HG02571 (cell line): ENCODE measurements around the gene ARHGAP4.
A peak's percentile ranks its signal among the peaks of the same experiment; 100 is the strongest.

Source experiments
- ATAC-seq: cut with Tn5 transposase; IDR thresholded peaks from one replicate; pipeline ENCODE4 v1.9.1; 2021; ENCODE audit warnings: mild to moderate bottlenecking, moderate library complexity; ENCODE audit not compliant: unreplicated experiment

The ARHGAP4 gene

DNA sequence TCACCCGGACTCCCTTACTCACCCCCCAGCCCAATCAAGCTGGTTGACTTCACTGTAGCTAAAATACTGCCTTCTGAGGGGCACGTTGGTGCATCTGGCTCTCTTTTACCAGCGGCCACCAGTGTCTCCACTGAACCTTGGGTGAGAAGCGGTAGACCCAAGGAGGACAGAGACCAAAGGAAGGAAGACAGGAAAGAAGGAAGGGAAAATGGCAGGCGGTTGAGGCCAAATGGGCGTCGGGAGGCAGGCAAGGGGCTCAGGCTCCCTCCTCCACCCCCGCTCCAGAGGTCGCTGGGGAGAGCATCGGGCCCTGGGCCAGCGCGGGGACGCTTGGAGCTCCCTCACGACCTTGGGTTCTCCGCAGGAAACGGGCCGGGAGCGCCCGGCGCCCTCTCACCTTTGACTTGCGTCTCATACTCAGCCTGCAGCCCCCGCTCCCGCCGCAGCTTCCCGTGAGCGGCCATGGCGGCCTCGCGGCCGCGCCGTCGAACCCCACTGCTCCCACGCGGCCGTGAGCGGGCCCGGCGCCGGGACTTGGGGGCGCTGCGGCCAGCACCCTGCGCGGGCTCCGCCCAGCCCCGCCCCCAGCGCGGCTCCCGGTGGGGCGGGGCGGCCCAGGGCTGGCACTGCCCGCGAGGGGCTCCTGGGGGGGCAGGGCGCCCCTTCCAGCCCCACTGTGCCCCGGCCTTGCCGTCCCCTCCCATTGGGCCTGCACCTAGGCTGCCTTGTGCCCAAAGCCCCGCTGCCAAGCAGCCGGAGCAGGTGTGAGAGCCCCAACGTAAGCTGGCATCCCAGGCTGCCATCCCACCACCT lies at the start of gene ARHGAP4:
TSS of gene ARHGAP4 (minus strand) at position 526 of the 813 bp plus-strand sequence. CDS start at position 464, 62 bp downstream.
- ATAC-seq, result no peak

DNA sequence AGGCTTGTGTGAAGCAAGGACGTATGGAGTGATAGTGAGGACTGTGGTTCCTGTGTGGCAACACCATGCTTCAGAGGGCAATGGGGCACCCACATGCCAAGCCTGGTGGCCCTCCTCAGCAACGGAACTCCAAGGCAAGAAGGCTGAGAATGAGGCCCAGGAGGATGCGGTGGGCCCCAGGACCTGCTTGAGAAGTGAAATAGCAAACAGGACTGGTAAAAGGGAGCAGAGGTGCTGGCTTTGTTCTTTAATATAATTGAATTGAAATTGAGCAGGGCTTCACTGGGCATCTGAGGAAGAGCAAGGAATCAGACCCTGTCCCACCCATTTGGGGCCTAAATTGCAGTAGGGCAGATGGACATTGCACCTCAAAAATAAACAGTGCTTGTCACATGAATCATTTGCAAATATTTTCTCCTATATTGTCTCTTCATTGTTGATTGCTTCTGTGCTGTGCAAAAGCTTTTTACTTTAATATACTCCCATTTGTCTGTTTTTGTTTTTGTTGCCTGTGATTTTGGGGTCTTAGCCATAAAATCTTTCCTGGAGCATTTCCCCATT lies 48.7 kb upstream of the ARHGAP4 start:
- ATAC-seq, result no peak

DNA sequence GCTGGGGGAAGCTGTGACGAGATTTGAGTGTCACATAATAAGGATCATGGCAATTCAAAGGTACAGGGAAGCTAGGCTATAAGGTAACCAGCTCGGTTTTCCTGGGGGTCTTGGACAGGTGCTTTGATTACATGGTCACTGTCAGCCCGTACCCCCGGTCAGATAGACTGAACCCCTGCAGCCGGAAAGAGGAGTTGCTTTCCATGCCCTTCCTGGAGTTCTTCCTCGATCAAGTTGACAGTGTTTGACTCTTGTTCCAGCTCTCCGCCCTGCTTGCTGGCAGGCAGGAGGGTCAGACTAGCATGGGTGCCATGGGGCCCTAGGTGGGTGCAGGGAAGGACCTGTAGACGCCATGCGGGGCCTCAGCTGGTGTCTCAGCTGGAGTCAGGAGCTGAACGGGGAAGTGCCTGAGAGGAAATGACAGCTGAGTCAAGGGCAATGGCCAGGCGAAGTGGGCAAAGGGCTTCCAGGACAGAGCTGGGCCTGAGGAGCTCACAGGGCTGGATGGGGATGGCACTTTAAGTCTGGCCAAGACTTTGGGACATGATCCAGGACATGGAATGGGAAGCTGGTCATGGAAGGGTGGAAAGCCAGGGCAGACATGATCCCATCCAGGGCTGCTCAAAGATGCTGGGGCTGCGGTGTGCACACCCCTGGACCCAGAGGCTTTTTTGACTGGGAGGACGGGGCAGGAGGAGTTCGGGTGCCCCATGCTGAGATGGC lies 48.1 kb upstream of the ARHGAP4 start:
- no peak for ATAC-seq

DNA sequence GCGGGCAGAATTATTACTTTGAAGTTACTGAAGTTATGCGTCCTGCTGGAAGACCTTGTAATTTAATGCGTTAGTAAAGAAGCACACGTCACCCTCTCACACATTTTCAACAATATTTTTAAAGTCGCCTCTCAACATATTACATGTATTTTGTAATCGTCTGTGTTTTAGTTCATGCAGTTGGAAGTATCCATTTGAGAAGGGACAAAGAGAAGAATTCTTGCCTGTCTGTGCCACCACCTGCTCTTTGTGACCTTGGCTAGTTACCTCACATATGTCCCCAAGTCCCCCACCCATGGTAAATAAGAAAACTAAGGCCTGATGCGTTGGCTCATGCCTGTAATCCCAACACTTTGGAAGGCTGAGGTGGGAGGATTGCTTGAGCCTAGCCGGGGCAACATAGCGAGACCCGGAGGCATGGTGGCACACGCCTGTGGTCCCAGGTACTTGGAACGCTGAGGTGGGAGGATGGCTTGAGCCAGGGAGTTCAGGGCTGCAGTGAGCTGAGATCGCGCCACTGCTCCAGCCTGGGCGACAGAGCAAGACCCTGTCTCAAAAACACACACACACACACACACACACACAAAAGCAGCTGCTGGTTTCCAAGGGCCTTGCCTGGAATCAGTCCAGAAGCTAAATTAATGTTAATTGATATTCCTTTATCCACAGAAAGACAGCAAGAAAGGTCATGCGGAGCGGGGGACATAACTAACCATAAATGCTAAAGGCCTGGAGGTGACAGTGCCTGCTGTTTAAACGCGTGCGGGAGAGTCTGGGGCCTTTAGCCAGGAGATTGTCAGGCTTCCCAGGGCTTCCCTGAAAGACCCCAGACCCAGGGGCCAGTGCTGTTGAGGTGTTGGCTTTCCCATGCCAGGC lies 47.3 kb upstream of the ARHGAP4 start:
- no peak for ATAC-seq

DNA sequence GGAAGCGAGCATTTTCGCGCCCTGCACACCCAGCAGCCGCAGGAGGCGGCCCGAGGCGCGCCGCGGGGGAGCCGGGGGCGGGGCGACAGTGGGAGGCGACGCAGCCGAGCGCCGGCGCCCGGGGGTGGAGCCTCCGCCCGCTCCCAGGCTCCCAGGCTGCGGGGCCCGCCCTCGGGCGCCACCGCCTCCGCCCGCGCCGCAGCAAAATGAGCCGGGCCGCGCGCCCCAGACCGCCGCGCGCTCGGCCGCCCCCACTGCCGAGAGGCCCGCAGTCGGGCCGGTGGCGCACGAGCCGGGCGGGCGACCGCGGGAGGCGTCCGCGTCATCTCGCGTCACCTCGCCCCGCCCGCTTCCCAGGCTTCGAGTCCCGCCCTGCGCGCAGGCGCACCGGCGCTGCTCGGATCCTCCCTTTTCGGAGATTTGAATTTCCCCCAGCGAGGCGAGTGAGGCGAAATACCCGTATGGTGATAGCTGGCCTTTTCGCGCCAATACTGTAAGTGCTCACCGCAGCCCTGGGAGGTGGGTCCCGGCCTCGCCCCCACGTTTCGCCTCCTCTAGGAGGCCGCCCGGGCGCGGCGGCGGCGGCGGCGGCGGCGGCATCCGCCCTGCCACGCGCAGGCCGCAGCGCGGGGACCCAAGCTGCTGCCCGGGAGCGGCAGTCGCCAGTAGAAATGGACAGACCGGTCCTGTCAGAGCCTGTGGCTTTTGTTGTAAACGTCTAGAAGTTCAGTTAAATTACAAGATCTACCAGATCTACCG lies 46.5 kb upstream of the ARHGAP4 start, which contains the start of gene TMEM187:
TSS of gene TMEM187 (plus strand) at position 387 of the 759 bp plus-strand sequence. CDS start 9,309 bp downstream, outside the sequence.
- ATAC-seq, result peak; percentile 38

DNA sequence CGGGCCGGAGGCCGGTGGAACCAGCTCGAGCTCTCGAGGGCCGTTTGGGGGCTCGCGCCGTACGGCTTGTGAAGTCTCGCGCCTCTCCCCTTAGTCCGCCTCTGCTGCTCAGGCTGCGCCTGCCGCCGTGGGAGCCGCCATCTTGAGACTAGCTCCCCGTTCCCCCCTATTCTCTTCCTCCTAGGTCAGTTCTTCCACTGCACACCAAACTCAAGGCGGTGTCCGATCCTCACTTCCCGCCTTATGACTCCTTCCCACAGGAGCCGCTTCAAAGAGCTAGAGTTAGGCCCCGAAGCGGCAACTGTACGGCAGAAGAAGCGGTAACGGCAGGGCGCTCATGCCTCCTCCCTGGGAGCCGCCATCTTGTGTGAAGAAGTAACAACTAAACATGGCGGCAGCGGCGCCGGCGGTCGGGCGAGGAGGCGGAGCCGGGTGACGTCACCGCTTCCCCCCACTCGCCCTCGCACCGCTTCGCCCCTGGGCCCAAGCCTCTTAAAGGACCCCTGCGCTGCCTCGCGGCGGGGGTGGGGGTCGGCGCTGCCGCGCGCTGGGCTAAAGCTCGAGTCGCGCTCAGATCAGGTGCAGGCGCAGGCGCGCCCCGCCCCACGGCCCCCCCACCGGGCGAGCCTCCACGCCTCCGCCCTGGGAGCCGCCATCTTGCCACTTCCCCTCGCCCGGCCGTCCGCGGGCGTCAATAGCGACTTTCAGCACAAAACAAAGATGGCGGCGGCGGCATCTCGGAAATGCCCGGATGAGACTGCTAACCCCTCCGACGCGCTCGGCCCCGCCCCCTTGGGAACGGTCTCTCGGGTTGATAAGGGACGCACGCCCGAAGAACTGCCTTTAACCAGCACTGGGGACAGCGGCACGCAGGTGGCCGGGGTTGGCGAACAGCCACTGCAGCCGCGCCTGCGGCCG lies 45.6 kb upstream of the ARHGAP4 start, which contains the start of gene HCFC1:
TSS of gene HCFC1 (minus strand) at position 369 of the 918 bp plus-strand sequence. CDS start 978 bp downstream, outside the sequence.
- peak; percentile 38 for ATAC-seq

DNA sequence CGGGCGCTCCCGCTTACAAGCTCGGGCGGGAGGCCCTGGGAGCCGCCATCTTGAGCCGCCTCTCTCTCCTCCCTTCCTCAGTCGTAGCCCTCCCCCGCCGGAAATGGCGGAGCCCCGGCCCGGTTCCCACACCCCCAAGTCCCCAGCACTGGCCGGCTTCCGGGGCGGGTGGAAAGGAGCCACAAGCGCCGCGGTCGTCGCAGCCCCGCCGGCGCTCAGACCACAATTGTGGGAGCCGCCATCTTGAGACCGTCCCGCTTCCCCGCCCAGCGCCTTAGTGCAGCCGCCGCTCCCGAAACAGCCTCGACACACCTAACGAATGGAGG lies 45.0 kb upstream of the ARHGAP4 start:
- ATAC-seq, result peak; percentile 45

DNA sequence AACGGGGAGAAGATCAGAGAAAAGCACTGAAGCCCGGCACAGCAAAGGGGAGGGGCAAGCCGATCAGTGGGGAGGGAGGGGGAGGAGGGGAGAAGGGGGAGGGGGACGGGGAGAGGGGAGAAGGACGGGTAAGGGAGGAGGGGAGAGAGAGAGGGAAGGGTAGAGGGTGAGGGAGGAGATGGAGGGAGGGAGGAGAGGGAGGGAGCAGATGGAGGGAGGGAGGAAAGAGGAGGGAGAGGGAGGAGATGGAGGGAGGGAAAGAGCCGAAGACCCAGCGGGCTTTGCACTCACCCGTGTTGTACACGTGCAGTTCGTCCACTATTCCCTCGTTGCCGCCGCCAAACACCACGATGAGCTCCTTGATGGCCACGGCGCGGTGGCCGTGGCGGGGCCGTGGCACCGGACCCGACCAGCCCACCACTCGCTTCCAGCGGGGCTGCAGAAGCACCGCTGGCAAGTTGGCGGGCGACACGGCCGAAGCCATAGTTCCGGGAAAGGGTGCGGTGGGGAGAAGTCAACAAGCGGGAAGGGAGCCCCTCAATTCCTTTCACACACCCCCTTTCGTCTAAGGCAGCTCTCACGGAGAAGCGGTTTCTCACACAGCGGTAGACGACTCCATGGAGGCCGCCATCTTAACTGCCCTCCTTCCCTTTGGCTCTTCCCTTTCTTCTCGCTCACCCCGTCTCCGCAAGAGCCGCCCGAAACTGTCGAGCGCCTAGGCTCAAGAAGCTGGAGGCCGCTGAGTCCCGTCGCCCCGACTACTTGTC lies 44.5 kb upstream of the ARHGAP4 start:
- ATAC-seq, result peak; percentile 6

DNA sequence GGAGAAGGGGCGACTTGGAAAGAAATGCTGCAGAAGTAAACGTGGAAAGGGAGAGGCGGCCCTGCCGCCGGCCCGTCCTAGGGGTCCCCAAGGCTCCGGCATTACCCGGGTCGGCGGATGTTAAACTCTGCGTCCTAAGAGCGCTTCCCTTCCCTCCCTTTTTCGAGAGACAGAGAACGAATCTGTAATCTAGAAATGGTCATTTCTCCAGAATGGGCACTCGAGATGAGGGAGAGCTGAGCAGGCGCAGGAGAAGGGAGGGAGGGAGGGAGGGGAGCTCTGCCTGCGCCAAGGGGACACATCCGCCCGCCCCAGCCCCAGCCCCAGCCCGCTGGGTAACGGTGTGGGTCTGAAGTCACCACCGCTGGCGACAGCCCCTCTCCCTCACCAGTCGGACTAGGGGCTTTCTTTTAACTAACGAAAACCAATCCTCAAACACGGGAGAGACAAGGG lies 43.9 kb upstream of the ARHGAP4 start:
- ATAC-seq, result no peak

DNA sequence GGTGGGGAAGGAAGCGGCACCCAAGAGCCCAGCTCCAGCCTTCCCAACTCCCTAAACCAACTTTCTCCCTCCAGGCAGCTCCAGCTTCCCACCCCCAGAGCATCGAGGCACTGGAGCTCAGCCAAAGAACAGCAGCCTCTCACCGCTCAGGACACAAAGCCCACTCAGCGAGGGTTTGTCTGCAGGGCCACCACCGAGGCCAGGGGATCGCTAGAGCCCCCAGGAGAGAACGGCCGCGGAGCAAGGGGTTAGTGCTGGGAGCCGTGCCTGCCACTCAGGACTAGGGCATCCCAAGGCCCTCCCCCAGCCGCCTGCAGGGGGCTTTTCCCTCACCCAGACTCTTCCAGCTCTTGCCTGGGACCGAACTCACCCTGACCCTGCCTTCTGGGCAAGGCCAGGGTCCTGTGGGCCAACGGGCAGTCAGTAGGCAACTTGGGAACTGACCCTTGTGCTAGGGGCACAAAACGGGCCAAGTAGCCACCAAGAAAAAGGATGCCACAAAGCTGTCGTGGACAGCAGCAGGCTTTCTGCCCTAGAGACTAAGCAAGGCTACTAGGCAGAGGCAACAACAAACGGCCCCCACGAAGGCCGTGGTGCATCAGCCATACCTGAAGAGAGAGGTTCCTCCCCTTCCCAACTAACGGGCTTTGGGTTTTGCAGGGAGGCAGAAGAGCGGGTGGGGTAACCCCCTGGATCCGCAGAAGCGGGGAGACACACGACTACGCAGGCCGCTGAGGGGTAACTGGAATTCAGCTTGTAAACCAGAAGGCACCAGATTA lies 43.2 kb upstream of the ARHGAP4 start:
- no peak for ATAC-seq

DNA sequence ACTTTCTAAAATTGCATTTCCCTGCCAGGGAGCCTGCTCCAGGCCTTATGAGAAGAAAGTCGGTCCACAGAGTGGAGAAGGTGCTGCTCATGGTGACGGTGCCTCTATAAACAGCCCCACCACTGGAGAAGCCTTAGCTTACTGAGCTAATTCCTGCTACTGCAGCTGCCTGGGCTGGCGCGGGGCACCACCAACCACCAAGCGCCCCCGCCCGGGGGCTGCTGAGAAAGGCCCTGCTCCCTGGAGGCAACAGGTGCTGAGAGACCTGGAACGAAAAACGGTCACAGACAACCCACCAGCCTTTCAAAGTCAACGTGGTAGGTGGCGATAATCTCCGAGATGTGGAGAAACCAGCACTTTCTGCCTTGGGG lies 42.7 kb upstream of the ARHGAP4 start:
- no peak for ATAC-seq

DNA sequence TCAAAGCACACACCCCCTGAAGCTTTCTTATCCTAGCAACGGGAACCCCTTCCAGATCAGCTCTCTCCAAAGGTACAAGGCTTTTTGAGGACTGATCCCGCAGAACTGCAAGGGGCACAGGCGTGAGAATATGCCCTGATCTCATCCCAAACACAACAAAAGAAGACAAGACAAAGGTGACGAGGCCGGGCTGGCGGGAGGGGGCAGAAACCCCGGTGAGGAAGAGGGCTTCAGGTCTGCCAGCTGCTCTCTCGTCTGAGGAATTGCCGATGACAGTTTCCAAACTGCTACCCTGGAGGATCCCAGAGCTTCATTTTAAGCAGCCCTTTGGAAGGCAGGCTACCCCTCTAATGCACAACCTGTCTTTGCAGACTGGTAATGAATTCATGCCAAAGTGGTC lies 42.2 kb upstream of the ARHGAP4 start:
- ATAC-seq, result no peak

DNA sequence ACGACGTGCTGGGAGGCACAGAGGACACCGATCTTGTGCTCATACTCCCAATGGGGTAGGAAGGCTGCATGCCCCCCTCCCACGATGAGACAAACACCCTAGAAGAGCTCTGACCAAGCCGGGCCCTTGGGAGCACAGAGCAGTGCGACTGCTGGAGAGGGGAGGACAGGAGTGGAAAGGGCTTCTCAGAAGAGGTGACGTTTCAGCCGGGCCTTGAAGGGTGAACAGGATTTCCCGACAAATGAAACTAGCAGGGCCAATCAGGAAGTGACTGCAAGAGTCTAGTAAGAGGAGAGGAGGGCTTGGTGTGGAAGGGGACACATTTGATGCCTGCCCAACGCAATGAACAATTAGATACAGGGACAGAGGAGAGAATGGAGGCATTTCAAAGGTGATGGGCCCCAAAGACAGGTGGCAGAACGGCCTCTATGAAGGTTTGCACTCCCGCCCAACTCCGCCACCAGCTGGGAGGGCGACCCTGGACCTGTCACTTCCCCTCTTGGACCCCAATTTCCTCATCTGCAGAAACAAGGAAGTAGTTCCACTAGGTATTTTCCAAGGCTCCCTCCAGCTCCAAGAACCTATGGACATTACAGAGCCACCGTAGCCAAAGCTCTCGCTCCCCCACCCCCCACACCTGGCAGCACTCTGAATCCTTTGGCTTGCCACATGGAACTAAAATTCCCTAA lies 41.6 kb upstream of the ARHGAP4 start:
- ATAC-seq, result no peak

DNA sequence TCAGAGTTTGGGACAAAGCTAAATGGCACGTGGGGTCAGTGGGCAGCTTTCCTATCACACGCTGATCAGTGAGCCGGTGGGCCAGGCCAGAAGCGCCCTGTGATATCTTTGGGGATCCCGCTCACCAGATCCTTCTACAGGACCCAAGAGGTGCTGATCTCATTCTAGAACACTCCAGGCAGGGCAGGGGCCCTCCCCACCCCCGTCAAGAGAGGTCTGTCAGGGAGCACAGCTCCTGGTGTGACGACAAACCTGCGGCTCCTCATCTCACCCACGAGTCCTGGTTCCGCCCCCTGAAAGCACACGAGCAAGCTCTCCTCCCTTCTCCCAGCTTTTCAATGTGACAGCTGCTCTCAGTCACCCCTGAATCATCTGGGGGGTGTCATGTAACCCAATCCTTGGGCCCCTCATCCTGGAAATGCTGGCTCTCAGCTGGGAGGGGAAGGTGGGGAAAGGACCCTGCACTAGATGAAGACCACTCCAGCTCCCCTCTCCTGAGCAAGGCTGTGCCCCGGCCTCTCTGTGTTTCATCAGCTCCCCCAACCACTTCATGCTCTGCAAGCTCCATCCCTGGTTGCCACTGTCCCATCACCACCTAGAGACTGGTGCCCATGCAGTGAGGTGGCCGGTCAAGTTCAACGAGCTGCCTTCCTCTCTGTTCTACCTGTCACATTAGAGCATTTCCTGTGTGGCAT lies 40.9 kb upstream of the ARHGAP4 start:
- ATAC-seq, result no peak

DNA sequence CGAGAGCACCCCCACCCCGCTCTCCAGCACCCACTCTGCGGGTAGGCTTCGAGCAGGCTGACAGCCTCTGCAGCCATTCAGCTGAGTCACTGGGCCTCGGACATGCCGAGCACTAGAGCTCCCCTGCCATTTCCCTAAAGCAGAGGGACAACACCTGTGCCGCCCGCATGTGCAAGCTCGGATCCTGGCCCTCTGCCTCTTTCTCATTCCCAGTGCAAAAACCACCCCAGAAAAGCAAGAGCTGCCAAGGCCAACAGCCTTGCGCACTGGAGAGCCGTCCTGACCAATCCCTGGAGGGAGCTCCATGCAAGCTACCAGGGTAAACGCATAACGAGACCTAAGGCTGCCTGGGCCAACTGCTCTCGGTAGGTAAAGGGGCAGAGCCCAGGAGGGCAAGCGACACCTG lies 40.2 kb upstream of the ARHGAP4 start:
- ATAC-seq, result no peak

DNA sequence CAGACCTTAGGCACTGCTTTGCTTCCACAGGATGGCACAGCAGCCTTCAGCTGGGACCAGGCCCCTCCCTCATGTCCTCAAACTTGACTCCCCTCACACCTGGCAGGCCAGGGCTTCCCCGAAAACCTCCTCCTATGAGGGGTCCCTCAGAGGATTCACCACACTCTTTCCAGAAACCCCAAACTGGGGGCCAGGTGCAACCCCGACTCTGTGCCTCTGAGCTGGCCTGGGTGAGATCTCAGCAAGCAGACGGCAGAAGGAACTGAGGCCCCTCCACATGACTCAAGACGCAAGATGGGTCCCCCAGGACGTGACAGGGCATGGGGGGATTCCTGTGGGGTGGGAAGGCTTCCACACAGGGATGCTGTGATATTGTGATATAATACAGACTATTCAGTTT lies 39.3 kb upstream of the ARHGAP4 start:
- ATAC-seq, result no peak
